ENCODE data around the gene POLR2H.

The POLR2H gene

GRCh38 chr3:184357248-184358123, 4.0 kb upstream of the POLR2H start:
- no peaks in the 10 kb centered on the region for H3K27me3 ChIP-seq (ENCODE audit: control insufficient read depth, insufficient read depth, low read length)
- peaks cover 3% of the 10 kb centered on the region for H3K79me2 ChIP-seq
- no peaks in the 10 kb centered on the region for H3K36me3 ChIP-seq (ENCODE audit: control insufficient read depth, insufficient read depth, low read length)
- H3K4me3 ChIP-seq (ENCODE audit: low read depth, low read length) = no peak overlapping the region
- no peak overlapping the region for H3K9ac ChIP-seq
- no peak overlapping the region for H3K27ac ChIP-seq
- peaks cover 4% of the 10 kb centered on the region for H3K4me1 ChIP-seq
- no peaks in the 10 kb centered on the region for H3K9me3 ChIP-seq (ENCODE audit: control insufficient read depth, low read length)
- H3K4me2 ChIP-seq (ENCODE audit: low read length) = no peak overlapping the region
- TF ChIP-seq, protein P1, sequence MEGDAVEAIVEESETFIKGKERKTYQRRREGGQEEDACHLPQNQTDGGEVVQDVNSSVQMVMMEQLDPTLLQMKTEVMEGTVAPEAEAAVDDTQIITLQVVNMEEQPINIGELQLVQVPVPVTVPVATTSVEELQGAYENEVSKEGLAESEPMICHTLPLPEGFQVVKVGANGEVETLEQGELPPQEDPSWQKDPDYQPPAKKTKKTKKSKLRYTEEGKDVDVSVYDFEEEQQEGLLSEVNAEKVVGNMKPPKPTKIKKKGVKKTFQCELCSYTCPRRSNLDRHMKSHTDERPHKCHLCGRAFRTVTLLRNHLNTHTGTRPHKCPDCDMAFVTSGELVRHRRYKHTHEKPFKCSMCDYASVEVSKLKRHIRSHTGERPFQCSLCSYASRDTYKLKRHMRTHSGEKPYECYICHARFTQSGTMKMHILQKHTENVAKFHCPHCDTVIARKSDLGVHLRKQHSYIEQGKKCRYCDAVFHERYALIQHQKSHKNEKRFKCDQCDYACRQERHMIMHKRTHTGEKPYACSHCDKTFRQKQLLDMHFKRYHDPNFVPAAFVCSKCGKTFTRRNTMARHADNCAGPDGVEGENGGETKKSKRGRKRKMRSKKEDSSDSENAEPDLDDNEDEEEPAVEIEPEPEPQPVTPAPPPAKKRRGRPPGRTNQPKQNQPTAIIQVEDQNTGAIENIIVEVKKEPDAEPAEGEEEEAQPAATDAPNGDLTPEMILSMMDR (IDR thresholded peaks at IDR 0.05) = no peak
- no peak overlapping the region for H2AFZ ChIP-seq

DNA sequence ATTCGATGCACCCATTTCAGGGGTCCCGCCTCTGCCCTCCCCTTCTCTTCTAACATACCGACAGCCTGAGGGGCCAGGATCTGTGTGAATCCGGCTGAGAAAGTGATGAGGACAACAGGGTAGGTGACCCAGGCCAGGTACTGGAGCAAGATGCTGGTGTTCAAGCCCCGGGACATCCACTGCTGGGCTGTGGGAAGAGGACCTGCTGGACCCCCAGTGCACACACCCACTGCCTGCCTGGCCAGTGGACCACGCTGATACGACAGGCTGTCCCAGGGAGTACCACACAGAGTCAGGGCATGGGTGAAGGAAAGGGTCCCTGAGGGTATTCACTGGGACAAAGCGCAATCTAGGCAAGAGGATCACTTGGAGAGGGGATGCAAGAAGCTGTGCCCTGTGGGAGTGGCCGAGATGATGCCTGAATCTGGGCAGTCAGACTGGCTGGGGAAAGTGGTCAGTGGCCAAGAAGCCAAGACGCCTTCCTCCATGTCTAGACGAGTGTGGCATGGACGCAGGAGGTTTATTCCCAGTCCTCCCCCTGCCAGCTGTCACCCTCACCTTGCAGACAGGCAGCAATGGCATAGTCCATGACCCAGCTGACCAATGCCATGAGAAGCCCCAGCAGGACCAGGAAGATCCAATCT, 3.3 kb upstream of the POLR2H start:
- no peaks in the 10 kb centered on the region for H3K27me3 ChIP-seq (ENCODE audit: control insufficient read depth, insufficient read depth, low read length)
- no peaks in the 10 kb centered on the region for H3K9me3 ChIP-seq (ENCODE audit: control insufficient read depth, low read length)
- H3K36me3 ChIP-seq (ENCODE audit: control insufficient read depth, insufficient read depth, low read length) = no peaks in the 10 kb centered on the region
- peaks cover 3% of the 10 kb centered on the region for H3K79me2 ChIP-seq
- H3K27ac ChIP-seq = no peak overlapping the region
- peaks cover 4% of the 10 kb centered on the region for H3K4me1 ChIP-seq
- TF ChIP-seq, protein P1 (IDR thresholded peaks at IDR 0.05) = no peak
- H3K9ac ChIP-seq = no peak overlapping the region
- no peak overlapping the region for H2AFZ ChIP-seq
- H3K4me2 ChIP-seq (ENCODE audit: low read length) = no peak overlapping the region
- H3K4me3 ChIP-seq (ENCODE audit: low read depth, low read length) = no peak overlapping the region

DNA sequence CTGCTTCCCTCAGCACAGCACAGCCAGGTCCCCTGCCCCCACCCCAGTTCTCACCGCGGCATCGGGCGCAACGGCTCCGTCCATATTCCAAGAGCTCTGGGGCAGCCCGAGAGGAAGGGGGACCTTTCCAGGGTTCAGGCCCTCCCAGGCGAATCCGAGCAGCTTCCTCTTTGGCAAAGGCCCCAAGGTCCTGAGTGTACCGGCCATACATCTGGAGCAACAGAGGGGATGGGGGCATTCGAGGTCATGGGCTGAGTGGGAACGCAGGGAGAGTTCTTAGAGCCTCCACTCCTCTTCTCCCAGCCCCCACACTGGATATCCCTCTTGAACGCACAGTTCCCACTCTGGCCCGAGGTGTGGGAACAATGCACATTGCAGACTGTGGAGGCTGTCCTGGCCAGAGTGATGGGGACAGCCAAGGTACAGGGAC, 2.6 kb upstream of the POLR2H start:
- Histone ChIP-seq H3K4me3 (ENCODE audit: low read depth, low read length) (no peak overlapping the region), H3K9ac (no peak overlapping the region), H3K36me3 (ENCODE audit: control insufficient read depth, insufficient read depth, low read length) (no peaks in the 10 kb centered on the region), H3K9me3 (ENCODE audit: control insufficient read depth, low read length) (no peaks in the 10 kb centered on the region), H3K27ac (no peak overlapping the region), H3K27me3 (ENCODE audit: control insufficient read depth, insufficient read depth, low read length) (no peaks in the 10 kb centered on the region), H3K4me2 (ENCODE audit: low read length) (no peak overlapping the region), H2AFZ (no peak overlapping the region), H3K4me1 (peaks cover 7% of the 10 kb centered on the region), H3K79me2 (peaks cover 8% of the 10 kb centered on the region)
- TF ChIP-seq, protein P1 (IDR thresholded peaks at IDR 0.05) = no peak

GRCh38 chr3:184359610-184360009, 1.9 kb upstream of the POLR2H start:
- TF ChIP-seq, protein P1 (IDR thresholded peaks at IDR 0.05) = no peak
- H3K4me2 ChIP-seq (ENCODE audit: low read length) = no peak overlapping the region
- no peaks in the 10 kb centered on the region for H3K36me3 ChIP-seq (ENCODE audit: control insufficient read depth, insufficient read depth, low read length)
- no peaks in the 10 kb centered on the region for H3K27me3 ChIP-seq (ENCODE audit: control insufficient read depth, insufficient read depth, low read length)
- no peak overlapping the region for H3K27ac ChIP-seq
- peaks cover 14% of the 10 kb centered on the region for H3K4me1 ChIP-seq
- no peaks in the 10 kb centered on the region for H3K9me3 ChIP-seq (ENCODE audit: control insufficient read depth, low read length)
- no peak overlapping the region for H2AFZ ChIP-seq
- no peak overlapping the region for H3K4me3 ChIP-seq (ENCODE audit: low read depth, low read length)
- peaks cover 12% of the 10 kb centered on the region for H3K79me2 ChIP-seq
- no peak overlapping the region for H3K9ac ChIP-seq

Data from parathyroid adenoma (tissue), 2 donors.